LHCN-M2 (cell line): ENCODE data around the gene ADORA1. TPM values are rescaled to one million over a fixed set of nuclear protein-coding genes. Genes with fewer than 3 reads are reported as not detected.
A peak's percentile ranks its signal among the peaks of the same experiment; 100 is the strongest.

Source experiments
- DNase-seq: peaks from one replicate; pipeline ENCODE4 v3.0.0-alpha.2; 2012; ENCODE audit warnings: low read depth
- total RNA-seq: library from RNA; depleted of rRNA; stranded (reverse); fragments of >200 nt; gene quantifications from 2 replicates; pipeline ENCODE4 v1.2.3, GENCODE V29; 2014

The ADORA1 gene
- total RNA-seq, 1 experiment from 2014 or later: 19.1 TPM

DNA sequence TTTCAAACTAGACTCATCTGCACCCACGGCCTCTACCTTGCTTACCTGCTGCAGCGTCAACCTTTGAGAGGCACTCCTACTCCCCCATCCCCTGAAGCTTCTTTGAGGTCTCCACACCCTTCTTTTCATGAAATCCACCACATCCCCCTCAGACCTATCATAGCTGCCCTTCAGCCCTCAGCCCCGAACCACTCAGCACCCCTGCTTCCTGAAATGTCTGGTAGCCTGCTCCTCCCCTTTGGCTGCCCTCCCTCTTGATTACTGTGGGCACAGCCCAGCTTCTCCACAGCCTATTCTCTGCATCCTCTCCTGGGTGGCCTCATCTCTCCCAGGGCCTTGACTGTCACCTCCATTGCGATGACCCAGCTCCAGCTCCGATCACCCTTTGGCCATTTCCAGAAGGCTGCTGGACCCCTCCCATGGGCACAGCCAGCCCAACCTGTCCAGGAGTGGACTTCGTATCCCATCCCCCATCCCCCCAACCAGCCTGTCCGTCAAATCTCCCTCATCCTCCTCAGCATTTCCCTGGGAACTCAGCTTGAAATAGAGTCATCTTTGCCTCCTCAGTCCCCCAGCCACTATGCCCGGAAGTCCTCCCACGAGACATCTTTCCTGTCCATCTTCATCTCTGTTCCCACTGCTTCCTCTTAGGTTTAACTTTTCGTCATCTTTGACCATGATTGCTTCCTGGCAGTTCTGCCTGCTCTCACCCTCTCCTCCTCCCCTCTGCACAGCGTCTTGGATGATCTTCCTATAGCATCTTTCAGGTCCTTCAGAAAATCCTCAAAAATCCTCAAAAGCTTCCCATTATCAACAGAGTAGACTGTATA lies 6.1 kb upstream of the ADORA1 start:
- no peak for DNase-seq

DNA sequence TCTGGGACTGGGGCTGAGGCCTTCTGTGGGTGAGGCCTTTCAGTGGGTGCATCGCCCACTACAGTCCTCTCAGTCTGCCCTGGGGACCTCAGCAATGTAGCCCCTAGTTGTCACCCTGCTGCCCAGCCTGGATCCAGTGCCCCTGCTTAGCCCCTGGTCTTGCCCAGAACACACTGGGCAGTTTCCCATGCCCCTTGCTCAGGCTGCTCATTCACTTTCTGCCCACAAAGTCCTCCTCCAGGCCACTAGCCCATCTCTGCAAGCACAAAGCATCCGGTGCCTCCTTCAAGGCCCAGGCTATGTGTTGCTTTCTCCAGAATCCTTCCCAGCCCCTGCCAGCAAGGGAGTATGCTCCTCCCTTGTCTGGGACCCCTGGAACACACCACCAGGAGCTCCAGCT lies 5.4 kb upstream of the ADORA1 start:
- no peak for DNase-seq

DNA sequence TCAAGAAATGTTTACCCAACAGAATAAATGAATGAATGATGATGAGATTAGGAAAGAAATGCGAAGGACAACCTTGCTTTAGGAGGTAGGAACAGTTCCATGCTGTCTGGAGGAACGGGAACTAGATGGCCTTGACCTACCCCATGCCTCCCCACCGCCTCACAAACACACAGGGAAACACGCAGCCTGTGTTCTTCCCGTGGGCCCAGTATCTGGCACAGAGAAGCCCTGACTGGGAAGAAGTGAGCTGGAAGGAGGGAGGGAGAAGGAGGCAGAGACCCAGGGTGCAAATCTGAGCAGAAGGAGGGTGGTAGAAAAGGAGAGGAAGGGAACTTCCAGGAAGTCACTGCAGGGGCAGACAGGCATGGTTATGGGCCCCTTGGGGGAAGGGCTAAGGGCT lies 3.5 kb upstream of the ADORA1 start:
- DNase-seq: no peak

DNA sequence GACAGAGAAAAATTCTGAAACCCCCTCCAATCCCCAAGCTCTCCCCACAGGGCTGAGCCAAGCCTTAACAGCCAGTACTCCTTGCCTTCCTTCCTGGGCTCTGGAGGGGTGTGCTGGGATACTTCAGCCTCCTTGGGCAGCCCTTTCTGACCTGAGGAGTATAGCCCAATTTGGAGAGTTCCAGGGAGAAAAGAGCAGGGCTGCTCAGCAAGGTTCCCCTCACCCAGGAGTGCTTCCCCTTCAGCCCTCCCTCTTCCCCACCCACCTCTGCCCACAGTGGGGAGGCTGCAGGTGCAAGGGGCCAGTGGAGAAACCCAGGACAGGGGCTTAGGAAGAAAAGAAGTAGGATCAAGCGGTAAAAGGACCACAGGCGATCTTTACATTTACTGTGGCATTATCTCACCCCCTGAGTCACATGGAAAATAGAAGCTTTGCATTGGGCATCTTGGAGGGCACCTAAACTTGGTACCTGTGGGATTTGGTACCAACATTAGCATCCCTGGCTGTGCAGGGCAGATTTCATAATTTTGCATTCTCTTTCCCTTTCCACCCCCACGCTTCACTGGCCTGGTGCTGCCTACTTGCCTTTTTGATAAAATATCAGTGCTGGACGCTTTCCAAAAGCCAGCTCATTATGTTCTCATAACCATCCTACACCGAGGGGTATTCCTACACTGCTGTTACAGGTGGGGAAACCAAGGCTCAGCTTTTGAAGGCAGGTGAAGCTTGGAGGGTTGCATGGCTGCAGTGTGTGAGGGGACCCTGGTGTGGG lies 2.8 kb upstream of the ADORA1 start:
- DNase-seq: peak; percentile 58

DNA sequence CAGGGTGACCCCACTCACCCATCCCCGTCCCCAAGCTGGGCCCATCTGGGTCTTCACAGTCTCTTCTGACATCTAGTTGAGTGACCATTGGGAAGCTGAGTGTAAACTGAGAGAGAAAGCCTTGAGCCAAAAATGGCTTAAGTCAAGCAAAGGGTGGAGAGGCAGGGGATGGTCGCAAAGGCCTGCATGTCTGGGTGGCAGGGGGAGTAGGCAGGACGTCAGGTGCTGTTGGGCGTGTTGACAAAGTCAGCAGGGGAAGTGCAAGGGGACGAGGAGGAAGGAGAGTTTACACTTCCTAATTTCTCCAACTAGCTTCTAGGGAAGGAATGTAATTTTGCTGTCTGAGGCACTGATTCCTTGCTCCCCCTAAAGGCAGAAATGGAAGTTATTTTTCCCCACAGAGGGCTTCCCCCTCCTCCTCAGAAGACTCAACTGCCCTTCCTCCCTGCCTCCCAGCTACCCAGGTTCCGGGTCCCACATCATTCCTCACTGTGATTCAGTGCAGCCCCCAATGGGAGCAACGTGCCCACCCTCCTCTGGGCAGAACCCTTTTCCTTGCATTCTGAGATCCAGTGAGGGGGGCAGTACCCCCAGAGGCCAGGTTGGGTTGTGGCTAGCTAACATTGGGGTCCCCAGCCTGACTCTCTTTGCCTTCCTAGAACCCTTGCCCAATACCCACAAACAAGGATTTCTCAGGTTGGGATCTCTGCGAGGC lies 1.2 kb upstream of the ADORA1 start:
- DNase-seq: peak; percentile 47

DNA sequence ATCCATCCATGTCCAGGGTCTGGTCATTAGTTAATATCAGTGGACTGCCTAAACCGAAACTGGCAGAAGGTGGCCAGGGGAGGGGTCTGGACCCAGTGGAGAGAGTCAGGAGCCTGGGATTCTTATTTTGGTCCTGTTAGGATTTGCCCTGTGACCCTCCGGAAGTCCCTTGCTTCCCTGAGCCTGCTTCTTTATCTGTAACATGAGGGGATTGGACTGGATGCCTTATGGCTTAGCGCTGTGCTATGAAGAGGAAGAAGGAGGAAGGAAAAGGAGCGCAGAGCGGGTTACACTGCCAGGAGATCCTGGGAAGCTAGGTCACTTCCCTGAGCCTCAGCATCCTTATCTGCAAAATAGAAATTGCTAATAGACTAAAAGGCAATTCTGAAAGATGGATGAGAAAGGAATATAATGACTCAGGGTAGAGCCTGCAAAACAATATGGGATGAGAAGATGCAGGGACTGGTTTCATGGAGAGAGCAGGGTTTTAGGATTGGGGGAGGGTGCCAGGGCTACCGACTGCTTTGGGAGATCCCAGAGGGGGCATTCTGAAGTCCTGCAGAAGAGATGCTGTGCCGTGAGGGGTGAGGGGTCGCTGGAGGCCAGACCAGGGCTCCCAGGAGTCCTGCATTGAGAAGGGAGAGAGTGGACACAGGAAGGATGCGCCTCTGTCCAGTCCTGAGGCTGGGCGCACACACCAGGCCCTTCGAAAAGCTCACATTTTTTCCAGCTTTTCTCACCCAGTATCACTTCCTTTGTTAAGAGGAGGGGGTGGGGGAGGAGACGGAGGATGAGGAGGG lies 460 bp upstream of the ADORA1 start:
- peak; percentile 34 for DNase-seq

DNA sequence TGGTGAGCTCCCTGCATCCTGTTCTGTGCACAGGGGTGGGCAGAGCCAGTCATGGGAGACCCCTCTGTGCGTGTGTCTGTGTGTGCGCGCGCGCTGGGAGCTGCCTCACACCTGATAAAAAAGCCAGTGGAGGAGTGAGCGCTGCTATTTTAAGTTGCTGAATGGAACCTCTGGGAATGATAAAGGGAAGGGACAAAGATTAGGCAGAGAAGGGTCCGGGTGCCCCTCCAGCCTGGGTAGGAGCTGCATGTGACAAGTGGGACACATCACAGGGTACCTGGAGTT lies 847 bp downstream of the ADORA1 start:
- no peak for DNase-seq

DNA sequence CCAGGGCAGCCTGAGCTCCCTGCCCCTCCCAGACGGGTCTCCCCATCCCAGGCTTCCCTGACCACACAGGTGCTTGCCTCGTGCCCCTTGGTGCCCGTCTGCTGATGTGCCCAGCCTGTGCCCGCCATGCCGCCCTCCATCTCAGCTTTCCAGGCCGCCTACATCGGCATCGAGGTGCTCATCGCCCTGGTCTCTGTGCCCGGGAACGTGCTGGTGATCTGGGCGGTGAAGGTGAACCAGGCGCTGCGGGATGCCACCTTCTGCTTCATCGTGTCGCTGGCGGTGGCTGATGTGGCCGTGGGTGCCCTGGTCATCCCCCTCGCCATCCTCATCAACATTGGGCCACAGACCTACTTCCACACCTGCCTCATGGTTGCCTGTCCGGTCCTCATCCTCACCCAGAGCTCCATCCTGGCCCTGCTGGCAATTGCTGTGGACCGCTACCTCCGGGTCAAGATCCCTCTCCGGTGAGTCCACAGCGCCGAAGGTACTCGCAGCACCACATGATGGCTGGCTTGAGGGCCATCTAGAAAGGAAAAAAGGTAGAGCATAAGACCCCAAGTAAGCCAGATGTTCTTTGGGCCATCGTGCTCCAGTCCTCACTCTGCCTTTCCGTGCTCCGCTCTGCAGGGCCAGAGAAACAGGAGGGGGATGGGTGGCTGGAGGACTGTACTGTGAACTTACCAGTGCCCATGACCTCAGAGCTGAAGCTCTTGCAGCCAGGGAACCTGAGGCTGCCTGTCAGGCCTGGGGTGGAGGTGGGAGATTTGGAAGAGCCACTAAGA lies 1.4 kb downstream of the ADORA1 start:
- no peak for DNase-seq

DNA sequence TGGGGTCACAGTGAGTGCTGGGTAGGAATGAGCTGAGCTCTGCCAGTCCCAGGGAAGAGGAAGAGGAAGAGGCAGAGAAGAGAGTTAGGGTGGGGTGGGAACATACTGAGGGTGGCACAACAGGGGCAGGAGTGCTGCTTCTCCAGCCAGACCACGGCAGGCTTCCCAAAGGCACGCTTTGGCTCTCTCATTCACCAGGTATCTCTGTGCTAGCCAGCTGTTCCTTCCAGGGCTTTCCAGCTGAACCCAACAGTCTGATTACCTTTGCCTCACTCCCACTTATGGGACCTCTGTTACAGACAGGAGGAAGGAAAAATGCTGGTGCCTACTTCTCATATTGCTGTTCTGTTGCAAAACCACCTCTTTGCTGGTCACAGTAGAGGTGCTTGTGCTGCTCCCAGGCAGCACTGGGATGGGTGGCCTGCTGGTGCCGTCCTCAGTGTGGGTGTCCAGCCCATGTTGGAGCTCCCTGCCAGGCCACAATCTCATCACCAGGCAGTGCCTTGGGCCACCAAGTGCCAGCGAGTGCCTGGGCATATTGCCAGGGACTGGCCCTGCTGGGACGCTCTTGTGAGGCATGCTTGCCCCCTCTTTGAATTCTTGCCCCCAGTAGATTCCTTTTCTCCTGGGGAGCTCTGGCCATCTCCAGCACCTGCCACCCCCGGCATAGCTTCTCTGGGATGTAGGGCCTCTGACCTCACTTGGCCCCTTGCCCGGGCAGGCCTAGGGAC lies 2.1 kb downstream of the ADORA1 start:
- no peak for DNase-seq

DNA sequence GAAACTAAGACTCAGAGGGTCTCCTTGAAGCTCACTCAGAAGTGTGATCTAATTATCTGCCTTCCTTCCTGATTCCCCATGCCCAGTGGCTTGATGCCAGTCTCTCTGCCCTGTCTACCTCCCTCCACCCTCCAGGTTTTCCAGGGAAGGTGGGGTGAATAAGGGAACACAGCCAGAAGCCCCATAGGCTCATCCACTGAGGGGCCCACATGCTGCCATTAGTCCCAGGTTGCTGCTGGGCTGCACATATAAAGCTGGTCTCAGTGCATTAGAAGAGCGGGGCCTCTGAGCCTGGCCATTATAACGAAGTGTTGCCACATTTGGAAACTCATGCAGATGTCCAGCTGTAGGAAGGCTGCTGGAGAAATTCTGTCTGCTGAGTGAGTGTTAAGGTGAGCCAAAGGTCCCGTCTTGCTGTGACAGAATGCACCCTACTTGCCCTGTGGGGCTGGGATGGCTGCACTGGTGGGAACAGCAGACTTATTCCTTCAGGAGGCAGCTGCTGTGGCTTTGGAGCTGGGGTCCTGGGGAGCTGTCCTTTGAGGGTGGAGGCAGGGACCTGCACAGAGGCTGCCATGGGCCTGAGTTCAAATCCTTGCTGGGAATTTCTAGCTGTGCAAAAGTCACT lies 2.9 kb downstream of the ADORA1 start:
- DNase-seq: no peak

DNA sequence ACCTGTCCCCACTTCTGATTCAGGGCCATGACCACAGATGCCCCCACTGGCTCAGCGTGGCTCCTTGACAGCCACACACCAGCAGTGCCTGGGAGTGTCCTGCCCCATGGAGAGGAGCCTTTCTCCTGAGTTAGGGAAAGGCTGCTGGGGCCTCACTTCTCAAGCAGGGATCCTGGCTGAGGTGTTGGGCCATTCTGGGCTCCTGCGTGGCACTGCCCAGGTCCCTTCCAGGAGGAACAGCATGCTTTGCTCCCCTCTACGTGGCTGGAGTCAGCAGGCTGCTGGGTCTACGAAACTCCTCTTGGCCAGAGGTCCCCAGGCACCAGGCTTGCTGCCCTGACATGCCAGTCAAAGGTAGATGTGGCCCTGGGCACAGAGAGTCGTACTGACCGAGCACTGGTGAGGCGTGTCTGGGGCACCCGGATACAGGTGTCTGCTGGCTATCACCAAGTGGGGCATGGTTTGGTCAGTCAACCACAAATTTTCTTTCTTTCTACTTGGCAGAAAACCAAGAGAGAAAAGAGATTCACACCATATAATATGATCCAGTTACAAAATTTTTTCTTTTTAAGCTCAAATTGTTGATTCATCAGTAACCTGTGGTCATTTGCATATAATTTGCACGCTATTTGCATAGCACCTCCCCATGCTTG lies 4.1 kb downstream of the ADORA1 start:
- no peak for DNase-seq

DNA sequence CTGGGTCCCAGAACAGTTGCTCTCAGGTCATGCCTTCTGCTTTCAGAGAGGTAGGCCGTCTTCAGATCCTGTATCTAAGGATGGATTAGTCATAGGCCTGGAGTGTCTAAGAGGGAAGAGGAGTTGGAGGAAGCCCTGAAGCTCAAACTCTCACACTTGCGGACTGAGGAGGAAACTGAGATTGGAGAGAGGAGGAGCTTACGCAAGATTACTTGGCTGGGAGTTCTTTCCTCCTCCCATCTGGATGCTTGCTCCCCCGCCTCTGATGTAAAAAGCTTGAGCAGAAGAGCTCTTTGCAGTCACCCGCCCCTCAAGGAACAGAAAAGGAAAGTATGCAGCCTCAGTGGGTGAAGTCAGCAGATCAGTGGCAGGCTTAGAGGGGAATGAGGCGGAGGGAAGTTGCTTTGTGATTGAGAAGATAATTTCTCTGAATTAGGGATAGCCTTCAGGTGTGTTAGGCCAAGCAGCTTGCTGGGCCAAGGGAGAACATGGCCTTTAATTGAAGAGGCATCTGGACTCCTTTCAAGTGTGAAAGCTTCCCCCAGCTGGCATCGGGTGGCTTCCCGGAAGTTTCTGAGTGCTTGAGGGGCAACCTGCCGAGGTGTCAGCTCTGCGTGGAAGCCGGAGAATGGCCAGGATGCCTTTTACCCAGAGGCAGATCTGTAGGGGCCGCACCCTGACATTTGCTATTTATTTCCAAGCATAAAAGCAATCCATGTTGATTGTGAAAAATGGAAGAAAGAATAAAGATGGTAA lies 6.6 kb downstream of the ADORA1 start:
- no peak for DNase-seq

DNA sequence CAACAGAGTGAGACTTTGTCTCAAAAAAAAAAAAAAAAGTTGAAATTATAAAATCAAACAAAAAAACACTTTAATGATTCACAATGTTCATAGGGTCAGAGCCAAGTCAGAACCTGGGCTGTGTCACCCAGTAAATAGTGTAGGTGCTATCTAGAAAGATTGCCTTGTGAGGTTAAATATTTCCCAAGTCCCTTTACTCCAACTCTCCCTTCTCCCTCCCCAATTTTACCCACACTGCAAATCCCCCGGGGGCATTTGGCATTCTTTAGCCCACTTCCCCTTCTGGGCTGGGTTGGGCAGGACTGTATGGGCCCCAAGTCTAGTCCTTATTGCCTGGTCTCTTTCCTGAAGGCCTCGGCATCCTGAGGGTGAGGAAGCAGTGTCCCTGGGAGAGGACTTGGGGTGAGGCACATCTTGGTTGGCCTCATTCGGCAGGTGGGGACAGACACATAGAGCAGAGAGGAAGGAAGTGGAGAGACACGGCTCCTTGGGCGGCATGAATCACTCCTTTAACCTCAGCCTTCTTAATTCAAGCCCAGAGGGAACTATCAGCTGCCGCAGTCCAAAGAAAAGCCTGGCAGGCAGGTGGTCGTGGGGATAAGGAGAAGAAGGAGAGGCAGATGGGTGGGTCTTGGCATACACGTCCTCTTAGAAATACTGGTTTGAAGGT lies 8.2 kb downstream of the ADORA1 start:
- peak; percentile 60 for DNase-seq

DNA sequence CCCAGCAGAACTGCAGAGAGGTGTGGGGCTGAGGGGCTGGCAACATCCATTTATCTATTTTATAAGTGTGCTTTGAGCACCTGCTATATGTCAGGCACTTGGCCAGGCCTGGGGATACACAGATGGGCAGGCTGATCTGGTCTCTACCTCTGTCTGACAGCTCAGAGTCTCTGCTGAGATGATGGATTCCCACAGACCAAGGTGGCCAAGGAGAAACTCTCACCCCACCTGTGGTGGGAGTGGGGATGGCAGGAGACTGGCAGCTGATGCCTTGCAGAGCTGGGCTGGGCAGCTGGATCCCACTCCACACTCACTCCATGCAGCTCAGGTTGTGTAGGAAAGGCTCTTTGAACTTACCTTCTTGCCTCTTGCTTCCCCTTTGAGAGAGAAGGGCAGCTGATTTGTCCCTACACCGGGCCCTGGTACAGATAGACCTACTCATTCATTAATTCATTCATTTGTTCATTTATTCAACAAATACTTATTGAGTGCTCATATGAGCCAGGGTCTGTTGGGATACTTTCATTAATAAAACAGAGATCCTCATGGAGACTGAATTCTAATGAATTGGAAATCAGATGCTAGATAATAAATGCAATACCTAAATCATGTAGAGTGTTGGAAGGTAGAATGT lies 9.0 kb downstream of the ADORA1 start:
- DNase-seq: no peak

DNA sequence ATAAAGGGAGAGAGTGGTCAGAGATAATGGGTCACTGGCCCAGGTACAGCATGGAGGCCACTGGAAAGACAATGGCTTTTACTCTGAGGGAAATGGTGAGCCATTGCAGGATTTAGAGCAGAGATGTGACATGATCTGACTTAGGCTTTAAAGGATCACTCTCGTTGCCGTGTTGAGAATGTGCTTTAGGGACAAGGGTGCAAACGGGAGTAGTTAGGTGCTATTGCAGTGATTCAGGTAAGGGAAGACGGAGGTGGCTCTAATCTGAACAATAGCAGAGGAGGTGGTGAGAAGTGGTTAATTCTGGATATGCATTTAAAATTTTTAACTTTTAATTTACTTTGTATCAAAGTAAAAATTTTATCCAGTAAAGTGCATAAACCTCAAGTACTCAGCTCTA lies 9.8 kb downstream of the ADORA1 start:
- DNase-seq: no peak

DNA sequence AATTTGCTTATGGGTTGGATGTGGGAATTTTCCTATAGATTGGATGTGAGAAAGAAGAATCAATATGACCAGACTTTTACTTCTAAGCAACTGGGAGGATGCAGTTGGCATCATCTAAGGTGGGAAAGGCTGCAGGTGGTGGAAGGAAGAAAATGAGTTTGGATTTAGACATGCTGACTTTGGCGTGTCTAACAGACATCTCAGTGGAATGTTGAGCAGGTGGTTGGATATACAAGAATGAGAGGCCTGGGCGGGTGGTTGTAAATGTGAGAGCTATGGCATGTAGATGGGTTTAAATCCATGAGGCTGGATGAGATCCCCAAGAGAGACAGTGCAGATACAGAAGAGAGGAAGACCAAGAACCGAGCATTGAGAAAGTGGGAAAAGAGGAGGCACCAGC lies 10.5 kb downstream of the ADORA1 start:
- DNase-seq: no peak

DNA sequence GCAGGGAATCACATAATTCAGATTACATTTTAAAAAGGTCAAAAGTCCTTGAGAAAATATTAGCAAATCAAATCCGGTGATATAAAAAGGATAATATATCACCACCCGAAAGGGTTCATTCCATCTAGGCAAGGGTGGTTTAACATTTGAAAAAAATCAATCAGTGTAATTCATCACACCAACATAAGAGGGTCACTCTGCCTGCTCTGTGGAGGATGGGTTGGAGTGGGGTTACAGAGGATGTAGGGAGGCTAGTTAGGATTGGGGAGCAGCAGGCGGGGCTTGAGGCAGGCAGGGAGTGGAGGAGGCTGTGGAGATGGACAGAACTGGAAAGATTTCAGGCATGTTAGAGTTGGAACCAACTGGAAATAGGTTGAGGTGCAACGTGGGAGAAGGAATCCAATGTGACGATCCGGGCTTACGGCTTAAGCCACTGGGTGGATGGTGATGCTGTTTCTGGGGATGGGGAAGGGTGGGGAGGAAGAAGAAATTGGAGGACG lies 12.5 kb downstream of the ADORA1 start:
- DNase-seq: no peak
